K562 (cell line): ENCODE data around the gene PAN2. TPM values are rescaled to one million over a fixed set of nuclear protein-coding genes. Genes with fewer than 3 reads are reported as not detected.

Experiments
- ARID3B ChIP-seq: fragments of 250-450 bp; sonication (Bioruptor Pico); IDR thresholded peaks from 2 replicates; pipeline ENCODE4 v1.4.0; 2020; ENCODE audit warnings: borderline replicate concordance
- CREB1 ChIP-seq, 2 experiments: sonication (generic) in 1 of 2; formaldehyde crosslinking in 1 of 2; IDR thresholded peaks; 2 replicates each; pipeline versions ENCODE4 v1.6.1 to v1.8.0; 2012 to 2022; ENCODE audit warnings: inconsistent platforms in 1 of 2, mild to moderate bottlenecking in 1 of 2, missing genetic modification reagents in 1 of 2, moderate library complexity in 1 of 2
- EHMT2 ChIP-seq: fragments of 450-650 bp; IDR thresholded peaks from 2 replicates; pipeline ENCODE4 v1.6.1; 2018; ENCODE audit warnings: antibody characterized with exemption
- ETS1 ChIP-seq: conservative IDR thresholded peaks from 2 replicates; pipeline ENCODE4 v1.6.1; 2011; ENCODE audit warnings: low read depth, mild to moderate bottlenecking, low read length; ENCODE audit not compliant: control insufficient read depth
- FIP1L1 ChIP-seq: fragments of 200-400 bp; formaldehyde crosslinking; IDR thresholded peaks from 2 replicates; pipeline ENCODE4 v1.6.1; 2018; ENCODE audit warnings: mild to moderate bottlenecking, low read depth, low read length; ENCODE audit not compliant: poor library complexity, severe bottlenecking
- FOXK1 ChIP-seq: sonication (generic); formaldehyde crosslinking; IDR thresholded peaks from 2 replicates; pipeline ENCODE4 v1.8.0; 2022; ENCODE audit warnings: missing genetic modification reagents, mild to moderate bottlenecking, borderline replicate concordance
- JUN ChIP-seq, 2 experiments: sonication (generic) in 1 of 2; formaldehyde crosslinking in 1 of 2; IDR thresholded peaks; 2 replicates each; pipeline versions ENCODE4 v1.6.1 to v1.8.0; 2012 to 2022; ENCODE audit warnings: borderline replicate concordance in 2 of 2, mild to moderate bottlenecking in 2 of 2, improper control_type of control experiment in 1 of 2, low read depth in 1 of 2, low read length in 1 of 2, missing genetic modification reagents in 1 of 2
- MECOM ChIP-seq: fragments of 250-450 bp; sonication (Bioruptor Pico); IDR thresholded peaks from 2 replicates; pipeline ENCODE4 v1.8.0; 2022; ENCODE audit warnings: inconsistent platforms
- MTA2 ChIP-seq: fragments of 450-650 bp; IDR thresholded peaks from 2 replicates; pipeline ENCODE4 v1.6.1; 2016; ENCODE audit warnings: low read depth
- NEUROD1 ChIP-seq: fragments of 150-350 bp; IDR thresholded peaks from 2 replicates; pipeline ENCODE4 v1.6.1; 2014; ENCODE audit warnings: borderline replicate concordance, low read length, low read depth; ENCODE audit not compliant: partially characterized antibody
- NR2F6 ChIP-seq: fragments of 450-650 bp; formaldehyde crosslinking; IDR thresholded peaks from 2 replicates; pipeline ENCODE4 v1.4.0; 2020; ENCODE audit warnings: mild to moderate bottlenecking
- PHTF2 ChIP-seq: fragments of 250-450 bp; sonication (Bioruptor Pico); IDR thresholded peaks from 2 replicates; pipeline ENCODE4 v1.5.0; 2021; ENCODE audit warnings: mild to moderate bottlenecking
- RBM25 ChIP-seq: fragments of 200-400 bp; formaldehyde crosslinking; IDR thresholded peaks from 2 replicates; pipeline ENCODE4 v1.6.1; 2018; ENCODE audit warnings: low read length, low read depth, moderate library complexity; ENCODE audit not compliant: severe bottlenecking
- RFX1 ChIP-seq: fragments of 450-650 bp; IDR thresholded peaks from 2 replicates; pipeline ENCODE4 v1.6.1; 2016; ENCODE audit warnings: mild to moderate bottlenecking, moderate library complexity
- SNRNP70 ChIP-seq: fragments of 200-400 bp; formaldehyde crosslinking; optimal IDR thresholded peaks from 2 replicates; pipeline ENCODE3; 2017; ENCODE audit warnings: low read depth, low read length
- TARDBP ChIP-seq: fragments of 450-650 bp; IDR thresholded peaks from 2 replicates; pipeline ENCODE4 v1.6.1; 2016
- XRCC4 ChIP-seq: IDR thresholded peaks from one replicate; pipeline ENCODE4 v1.6.1; 2011; ENCODE audit not compliant: insufficient read depth, insufficient read length; ENCODE audit errors: extremely low read depth
- XRCC5 ChIP-seq: fragments of 200-400 bp; formaldehyde crosslinking; IDR thresholded peaks from 2 replicates; pipeline ENCODE4 v1.6.1; 2017; ENCODE audit warnings: low read depth, mild to moderate bottlenecking, low read length
- ZNF143 ChIP-seq: sonication (generic); formaldehyde crosslinking; IDR thresholded peaks from 2 replicates; pipeline ENCODE4 v1.9.0; 2022; ENCODE audit warnings: mild to moderate bottlenecking, missing genetic modification reagents
- ZNF165 ChIP-seq: fragments of 250-450 bp; sonication (Bioruptor Pico); IDR thresholded peaks from 2 replicates; pipeline ENCODE4 v1.4.0; 2020; ENCODE audit warnings: borderline replicate concordance
- polyA plus RNA-seq, 8 experiments: library from polyadenylated mRNA; depleted of rRNA in 4 of 8; stranded (reverse) in 5 of 8; unstranded in 3 of 8; fragments of >200 nt; fragmentation: Nextera tagmentation in 2 of 8; fragmentation: Illumina TruSeq in 1 of 8; extraction: Ambion mirVana in 2 of 8; extraction: Trizol in 1 of 8; gene quantifications; 2 replicates each; pipeline versions ENCODE4 v1.2.1 to v1.2.3, GENCODE V29; 2011 to 2014; ENCODE audit warnings: inconsistent platforms in 1 of 8, missing spikeins in 1 of 8
- total RNA-seq, 7 experiments: library from RNA; depleted of rRNA in 6 of 7; stranded (reverse); fragments of >200 nt in 6 of 7; fragmentation: Illumina TruSeq in 2 of 7; extraction: Trizol in 2 of 7; gene quantifications; 2 replicates each; pipeline versions ENCODE4 v1.2.1 to v1.2.3, GENCODE V29; 2011 to 2021; ENCODE audit warnings: low replicate concordance in 1 of 7
- TF ChIP-seq, protein P1 (sequence below): fragments of 250-450 bp; sonication (Bioruptor Pico); IDR thresholded peaks from 2 replicates; pipeline ENCODE4 v1.8.0; 2022; ENCODE audit warnings: inconsistent platforms
- TF ChIP-seq, protein P2 (sequence below): sonication (generic); formaldehyde crosslinking; IDR thresholded peaks from 2 replicates; pipeline ENCODE4 v1.8.0; 2022; ENCODE audit warnings: missing genetic modification reagents, mild to moderate bottlenecking, borderline replicate concordance

The PAN2 gene
- total and polyA plus RNA-seq, 9 of the 15 experiments (the other 6 are each of a cell fraction or from before 2014, with no cell fraction given): 15.0 to 66.1 (median 25.9) TPM

DNA sequence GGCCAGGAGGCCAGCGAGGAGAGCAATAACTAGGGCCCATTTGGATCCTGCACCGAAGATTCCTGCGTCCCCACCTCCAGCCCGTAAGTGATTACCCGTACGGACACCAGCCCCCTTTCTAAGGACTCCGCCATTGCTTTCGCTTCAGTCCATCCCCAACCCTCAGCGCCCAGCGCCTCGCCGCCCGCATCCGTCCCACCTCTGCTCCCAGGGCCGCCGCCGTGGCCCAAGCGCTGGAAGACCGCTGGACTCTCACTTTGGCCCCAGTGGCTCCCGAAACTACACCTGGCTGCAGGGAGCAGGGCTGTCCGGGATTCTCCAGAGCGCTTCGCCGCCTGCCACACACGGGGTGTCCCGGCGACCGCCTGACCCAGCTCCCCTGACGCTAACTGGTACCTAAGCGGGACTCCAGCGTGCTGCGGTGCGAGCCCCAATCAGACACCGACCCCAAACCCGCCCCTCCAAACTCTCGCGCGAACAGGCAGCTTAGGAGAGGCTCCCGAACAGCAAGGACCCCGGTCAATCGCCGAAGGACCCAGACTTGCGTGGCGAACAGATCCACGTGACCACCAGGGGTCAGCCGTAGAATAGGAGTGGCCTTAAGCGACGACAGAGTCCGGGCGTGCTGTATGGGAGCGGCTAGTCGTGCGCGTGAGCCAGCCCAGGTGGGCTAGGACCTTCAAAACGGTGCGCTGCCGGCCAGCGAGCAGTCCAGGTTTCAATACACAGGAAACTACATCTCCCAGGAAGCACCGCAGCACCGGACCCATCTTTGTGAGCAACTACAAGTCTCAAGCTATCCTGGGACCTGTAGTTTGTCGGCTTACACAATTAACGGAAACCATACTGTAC lies 18.0 kb downstream of the PAN2 start, which contains the start of gene CNPY2 (continued):
- TF ChIP-seq MTA2 (no peak), RFX1 (no peak), CREB1 (IDR thresholded peaks at IDR 0.05) (no peak; the same call in 1 of the 2 replicates), CREB1 (CRISPR knock-in tag; IDR thresholded peaks at IDR 0.05) (peak; percentile 77), NR2F6 (no peak), FOXK1 (CRISPR knock-in tag) (0 out of 2 replicates have a peak, but pooled peaks have one; percentile 60), SNRNP70 (no peak), XRCC5 (peak; percentile 57; the same call in 1 of the 2 replicates), FIP1L1 (peak; percentile 92), PHTF2 (no peak), ETS1 (peak; percentile 97), ZNF165 (CRISPR knock-in tag) (no peak), JUN (IDR thresholded peaks at IDR 0.05; ENCODE audit: borderline replicate concordance, low read depth, low read length) (no peak), JUN (CRISPR knock-in tag; IDR thresholded peaks at IDR 0.05; ENCODE audit: borderline replicate concordance) (no peak), EHMT2 (no peak), NEUROD1 (peak; percentile 59), ZNF143 (CRISPR knock-in tag) (peak; percentile 99), XRCC4 (no peak), RBM25 (no peak), TARDBP (no peak), ARID3B (CRISPR knock-in tag) (no peak), MECOM (CRISPR knock-in tag) (no peak)
- TF ChIP-seq, protein P1, sequence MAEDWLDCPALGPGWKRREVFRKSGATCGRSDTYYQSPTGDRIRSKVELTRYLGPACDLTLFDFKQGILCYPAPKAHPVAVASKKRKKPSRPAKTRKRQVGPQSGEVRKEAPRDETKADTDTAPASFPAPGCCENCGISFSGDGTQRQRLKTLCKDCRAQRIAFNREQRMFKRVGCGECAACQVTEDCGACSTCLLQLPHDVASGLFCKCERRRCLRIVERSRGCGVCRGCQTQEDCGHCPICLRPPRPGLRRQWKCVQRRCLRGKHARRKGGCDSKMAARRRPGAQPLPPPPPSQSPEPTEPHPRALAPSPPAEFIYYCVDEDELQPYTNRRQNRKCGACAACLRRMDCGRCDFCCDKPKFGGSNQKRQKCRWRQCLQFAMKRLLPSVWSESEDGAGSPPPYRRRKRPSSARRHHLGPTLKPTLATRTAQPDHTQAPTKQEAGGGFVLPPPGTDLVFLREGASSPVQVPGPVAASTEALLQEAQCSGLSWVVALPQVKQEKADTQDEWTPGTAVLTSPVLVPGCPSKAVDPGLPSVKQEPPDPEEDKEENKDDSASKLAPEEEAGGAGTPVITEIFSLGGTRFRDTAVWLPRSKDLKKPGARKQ: no peak
- TF ChIP-seq, protein P2, sequence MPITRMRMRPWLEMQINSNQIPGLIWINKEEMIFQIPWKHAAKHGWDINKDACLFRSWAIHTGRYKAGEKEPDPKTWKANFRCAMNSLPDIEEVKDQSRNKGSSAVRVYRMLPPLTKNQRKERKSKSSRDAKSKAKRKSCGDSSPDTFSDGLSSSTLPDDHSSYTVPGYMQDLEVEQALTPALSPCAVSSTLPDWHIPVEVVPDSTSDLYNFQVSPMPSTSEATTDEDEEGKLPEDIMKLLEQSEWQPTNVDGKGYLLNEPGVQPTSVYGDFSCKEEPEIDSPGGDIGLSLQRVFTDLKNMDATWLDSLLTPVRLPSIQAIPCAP (CRISPR knock-in tag): no peak
